Measurements from ENCODE around the gene CDT1. TPM values are rescaled to one million over a fixed set of nuclear protein-coding genes. Genes with fewer than 3 reads are reported as not detected.

Gene CDT1
- 10 to 100 TPM; 14.4 to 21.9 (median 14.9) TPM for polyA plus RNA-seq (ENCODE audit: insufficient read length in 4 of 4)

GRCh38 chr16:88803264-88803987, at the start of gene CDT1:
CDT1 (plus strand) TSS chr16:88803789; CDS start chr16:88803832, 43 bp downstream.
- DNase-seq (ENCODE audit: low read depth in 4 of 4, low spot score in 3 of 4): peak in 3 of 4 donors; percentile 73 to 78 (median 75)

GRCh38 chr16:88754109-88754911, 49.3 kb upstream of the CDT1 start:
- no peak for DNase-seq (ENCODE audit: low read depth in 4 of 4, low spot score in 3 of 4)

GRCh38 chr16:88754912-88755744, 48.5 kb upstream of the CDT1 start:
- DNase-seq (ENCODE audit: low read depth in 4 of 4, low spot score in 3 of 4): no peak

GRCh38 chr16:88755745-88756443, 47.7 kb upstream of the CDT1 start:
- no peak for DNase-seq (ENCODE audit: low read depth in 4 of 4, low spot score in 3 of 4)

GRCh38 chr16:88758227-88758943, 45.2 kb upstream of the CDT1 start:
- DNase-seq (ENCODE audit: low read depth in 4 of 4, low spot score in 3 of 4): no peak

GRCh38 chr16:88758944-88759244, 44.7 kb upstream of the CDT1 start:
- DNase-seq (ENCODE audit: low read depth in 4 of 4, low spot score in 3 of 4): no peak

GRCh38 chr16:88759245-88759975, 44.2 kb upstream of the CDT1 start:
- DNase-seq (ENCODE audit: low read depth in 4 of 4, low spot score in 3 of 4): no peak

GRCh38 chr16:88759976-88760350, 43.6 kb upstream of the CDT1 start:
- DNase-seq (ENCODE audit: low read depth in 4 of 4, low spot score in 3 of 4): no peak

- DNase-seq (ENCODE audit: low read depth in 4 of 4, low spot score in 3 of 4): no peak
These were observed 43.0 kb upstream of the CDT1 start for GRCh38 chr16:88760424-88761142.

GRCh38 chr16:88761143-88761534, 42.5 kb upstream of the CDT1 start:
- no peak for DNase-seq (ENCODE audit: low read depth in 4 of 4, low spot score in 3 of 4)

GRCh38 chr16:88761830-88762229, 41.8 kb upstream of the CDT1 start:
- DNase-seq (ENCODE audit: low read depth in 4 of 4, low spot score in 3 of 4): no peak

GRCh38 chr16:88762258-88762870, 41.2 kb upstream of the CDT1 start:
- DNase-seq (ENCODE audit: low read depth in 4 of 4, low spot score in 3 of 4): no peak

GRCh38 chr16:88762941-88763340, 40.6 kb upstream of the CDT1 start:
- DNase-seq (ENCODE audit: low read depth in 4 of 4, low spot score in 3 of 4): no peak

- no peak for DNase-seq (ENCODE audit: low read depth in 4 of 4, low spot score in 3 of 4)
These were observed 40.0 kb upstream of the CDT1 start for GRCh38 chr16:88763502-88764053.

GRCh38 chr16:88764080-88764479, 39.5 kb upstream of the CDT1 start:
- no peak for DNase-seq (ENCODE audit: low read depth in 4 of 4, low spot score in 3 of 4)

- DNase-seq (ENCODE audit: low read depth in 4 of 4, low spot score in 3 of 4): no peak
These were observed 38.7 kb upstream of the CDT1 start for GRCh38 chr16:88764913-88765349.

GRCh38 chr16:88766975-88767374, 36.6 kb upstream of the CDT1 start:
- DNase-seq (ENCODE audit: low read depth in 4 of 4, low spot score in 3 of 4): no peak

GRCh38 chr16:88767546-88768070, 36.0 kb upstream of the CDT1 start:
- DNase-seq (ENCODE audit: low read depth in 4 of 4, low spot score in 3 of 4): no peak
